Neural progenitor cell (in vitro differentiated cells): ENCODE data around the gene TTLL9.

ENCODE experiments used
- CTCF ChIP-seq: fragments of 200-600 bp; sonication (generic); IDR thresholded peaks from 2 replicates; pipeline ENCODE4 v1.5.1; 2017; ENCODE audit warnings: antibody characterized with exemption, mild to moderate bottlenecking
- EZH2 ChIP-seq: fragments of 200-600 bp; sonication (generic); IDR thresholded peaks from 2 replicates; pipeline ENCODE4 v1.6.1; 2017; ENCODE audit warnings: antibody characterized with exemption, mild to moderate bottlenecking, moderate library complexity
- EZH2phosphoT487 ChIP-seq: fragments of 200-600 bp; sonication (generic); IDR thresholded peaks from 2 replicates; pipeline ENCODE4 v1.6.1; 2017; ENCODE audit warnings: antibody characterized with exemption

GRCh38 chr20:31848088-31848999, 22.1 kb upstream of the TTLL9 start:
- no peak for TF ChIP-seq CTCF
- no peak for TF ChIP-seq EZH2
- no peak for TF ChIP-seq EZH2phosphoT487
